ENCODE measurements around the gene CACNA2D4.

CACNA2D4 gene

DNA sequence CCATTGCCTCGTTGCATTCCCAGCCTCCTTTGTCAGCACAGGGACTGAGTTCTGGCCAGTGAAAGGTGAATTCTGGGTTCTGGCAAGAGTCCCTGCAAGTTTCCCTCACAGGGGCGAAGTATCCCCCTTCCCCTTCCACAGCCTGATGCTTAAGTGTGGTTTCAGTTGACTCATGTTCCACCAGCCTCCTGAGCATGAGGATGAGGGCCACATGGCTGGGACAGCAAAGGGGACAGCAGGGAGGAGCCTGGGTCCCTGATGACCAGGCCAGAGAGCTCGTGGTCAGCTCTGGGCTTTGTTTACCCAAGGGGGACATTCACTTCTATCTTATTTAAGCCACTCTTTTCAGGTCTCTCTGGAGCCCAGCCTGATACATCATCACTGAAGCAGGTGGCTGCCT, 36.5 kb downstream of the CACNA2D4 start:
- TF ChIP-seq EZH2 (optimal IDR thresholded peaks at IDR 0.05; ENCODE audit: low read depth, low read length) (no peak), EZH2phosphoT487 (IDR thresholded peaks at IDR 0.05; ENCODE audit: low read length) (no peak)
- TF ChIP-seq, protein P1, sequence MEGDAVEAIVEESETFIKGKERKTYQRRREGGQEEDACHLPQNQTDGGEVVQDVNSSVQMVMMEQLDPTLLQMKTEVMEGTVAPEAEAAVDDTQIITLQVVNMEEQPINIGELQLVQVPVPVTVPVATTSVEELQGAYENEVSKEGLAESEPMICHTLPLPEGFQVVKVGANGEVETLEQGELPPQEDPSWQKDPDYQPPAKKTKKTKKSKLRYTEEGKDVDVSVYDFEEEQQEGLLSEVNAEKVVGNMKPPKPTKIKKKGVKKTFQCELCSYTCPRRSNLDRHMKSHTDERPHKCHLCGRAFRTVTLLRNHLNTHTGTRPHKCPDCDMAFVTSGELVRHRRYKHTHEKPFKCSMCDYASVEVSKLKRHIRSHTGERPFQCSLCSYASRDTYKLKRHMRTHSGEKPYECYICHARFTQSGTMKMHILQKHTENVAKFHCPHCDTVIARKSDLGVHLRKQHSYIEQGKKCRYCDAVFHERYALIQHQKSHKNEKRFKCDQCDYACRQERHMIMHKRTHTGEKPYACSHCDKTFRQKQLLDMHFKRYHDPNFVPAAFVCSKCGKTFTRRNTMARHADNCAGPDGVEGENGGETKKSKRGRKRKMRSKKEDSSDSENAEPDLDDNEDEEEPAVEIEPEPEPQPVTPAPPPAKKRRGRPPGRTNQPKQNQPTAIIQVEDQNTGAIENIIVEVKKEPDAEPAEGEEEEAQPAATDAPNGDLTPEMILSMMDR (IDR thresholded peaks at IDR 0.05; ENCODE audit: low read length), result no peak
- Histone ChIP-seq H3K36me3 (replicated peaks; ENCODE audit: insufficient read depth, low read length) (no peaks in the 10 kb centered on the region), H3F3A (ENCODE audit: insufficient read depth, low read length) (no peaks in the 10 kb centered on the region), H3K9ac (ENCODE audit: low read length) (no peak overlapping the region), H3K27ac (ENCODE audit: low read length) (no peak overlapping the region), H3K79me2 (ENCODE audit: low read length) (no peaks in the 10 kb centered on the region), H4K20me1 (ENCODE audit: insufficient read depth, low read length) (no peaks in the 10 kb centered on the region), H3K27me3 (replicated peaks; ENCODE audit: insufficient read depth, low read length) (no peaks in the 10 kb centered on the region; the same call in 1 of the 2 replicates), H3K4me1 (ENCODE audit: low read length) (no peaks in the 10 kb centered on the region), H3K9me2 (replicated peaks; ENCODE audit: insufficient read depth, low read length) (no peaks in the 10 kb centered on the region), H3K4me2 (ENCODE audit: low read depth, low read length) (no peak overlapping the region), H2AFZ (ENCODE audit: low read length) (no peak overlapping the region), H3K4me3 (ENCODE audit: low read length) (no peak overlapping the region), H3K9me3 (replicated peaks; ENCODE audit: insufficient read depth, low read length) (no peaks in the 10 kb centered on the region)
- no peak for DNase-seq

DNA sequence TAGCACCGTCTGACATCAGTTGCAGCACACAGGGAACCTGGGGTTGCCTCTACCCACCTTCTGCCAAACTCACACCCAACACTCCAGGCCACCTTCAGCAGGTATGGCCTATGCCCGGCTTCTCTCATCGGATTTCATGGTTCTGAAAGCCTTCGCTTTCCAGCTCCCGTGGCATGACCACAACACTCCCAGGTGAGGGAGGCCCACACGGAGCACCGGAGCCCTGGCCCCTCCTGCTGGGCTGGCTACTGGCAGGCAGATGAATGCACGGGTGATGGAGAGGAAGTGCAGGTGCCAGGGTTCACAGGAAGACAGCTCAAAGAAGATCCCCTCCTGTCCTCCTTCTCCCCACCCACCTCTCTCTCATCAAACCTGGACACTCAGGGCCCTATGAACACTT, 37.2 kb downstream of the CACNA2D4 start:
- Histone ChIP-seq H2AFZ (ENCODE audit: low read length) (no peak overlapping the region), H3K79me2 (ENCODE audit: low read length) (no peaks in the 10 kb centered on the region), H3K27ac (ENCODE audit: low read length) (no peak overlapping the region), H4K20me1 (ENCODE audit: insufficient read depth, low read length) (no peaks in the 10 kb centered on the region), H3K9me2 (replicated peaks; ENCODE audit: insufficient read depth, low read length) (no peaks in the 10 kb centered on the region), H3K36me3 (replicated peaks; ENCODE audit: insufficient read depth, low read length) (no peaks in the 10 kb centered on the region), H3K4me3 (ENCODE audit: low read length) (no peak overlapping the region), H3K27me3 (replicated peaks; ENCODE audit: insufficient read depth, low read length) (no peaks in the 10 kb centered on the region; the same call in 1 of the 2 replicates), H3K9me3 (replicated peaks; ENCODE audit: insufficient read depth, low read length) (no peaks in the 10 kb centered on the region), H3K4me2 (ENCODE audit: low read depth, low read length) (no peak overlapping the region), H3F3A (ENCODE audit: insufficient read depth, low read length) (no peaks in the 10 kb centered on the region), H3K9ac (ENCODE audit: low read length) (no peak overlapping the region), H3K4me1 (ENCODE audit: low read length) (no peaks in the 10 kb centered on the region)
- no peak for DNase-seq
- no peak for TF ChIP-seq EZH2 (optimal IDR thresholded peaks at IDR 0.05; ENCODE audit: low read depth, low read length)
- TF ChIP-seq, protein P1 (IDR thresholded peaks at IDR 0.05; ENCODE audit: low read length), result no peak
- TF ChIP-seq EZH2phosphoT487 (IDR thresholded peaks at IDR 0.05; ENCODE audit: low read length), result no peak

DNA sequence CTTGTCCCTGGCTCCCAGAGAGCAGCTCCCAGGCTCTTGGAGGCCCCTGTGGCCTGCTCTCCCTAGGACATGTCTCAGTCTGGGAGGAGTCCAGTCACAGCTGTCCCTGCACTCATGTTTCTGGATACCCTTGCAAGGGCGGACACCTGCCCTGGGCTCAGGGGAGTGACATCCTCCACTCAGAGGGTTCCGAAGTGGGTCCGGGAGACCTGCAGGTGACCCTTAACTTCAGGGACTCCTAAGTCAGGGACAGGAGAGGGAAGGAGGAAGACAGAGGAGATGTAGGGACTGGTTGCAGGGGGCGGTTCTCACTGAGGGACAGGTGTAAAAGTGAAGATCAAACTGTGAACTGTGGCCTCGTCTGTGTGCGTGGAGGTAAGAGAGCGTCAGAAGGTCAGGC, 37.6 kb downstream of the CACNA2D4 start:
- no peaks in the 10 kb centered on the region for H3K79me2 ChIP-seq (ENCODE audit: low read length)
- no peak overlapping the region for H3K9ac ChIP-seq (ENCODE audit: low read length)
- no peaks in the 10 kb centered on the region for H3K4me1 ChIP-seq (ENCODE audit: low read length)
- no peak for TF ChIP-seq EZH2 (optimal IDR thresholded peaks at IDR 0.05; ENCODE audit: low read depth, low read length)
- TF ChIP-seq EZH2phosphoT487 (IDR thresholded peaks at IDR 0.05; ENCODE audit: low read length), result no peak
- TF ChIP-seq, protein P1 (IDR thresholded peaks at IDR 0.05; ENCODE audit: low read length), result no peak
- no peak overlapping the region for H2AFZ ChIP-seq (ENCODE audit: low read length)
- H4K20me1 ChIP-seq (ENCODE audit: insufficient read depth, low read length), result no peaks in the 10 kb centered on the region
- H3K9me3 ChIP-seq (replicated peaks; ENCODE audit: insufficient read depth, low read length), result no peaks in the 10 kb centered on the region
- H3K4me2 ChIP-seq (ENCODE audit: low read depth, low read length), result no peak overlapping the region
- H3K9me2 ChIP-seq (replicated peaks; ENCODE audit: insufficient read depth, low read length), result no peaks in the 10 kb centered on the region
- H3K27ac ChIP-seq (ENCODE audit: low read length), result no peak overlapping the region
- no peaks in the 10 kb centered on the region for H3F3A ChIP-seq (ENCODE audit: insufficient read depth, low read length)
- H3K27me3 ChIP-seq (replicated peaks; ENCODE audit: insufficient read depth, low read length), result no peaks in the 10 kb centered on the region; the same call in 1 of the 2 replicates
- no peak for DNase-seq
- H3K36me3 ChIP-seq (replicated peaks; ENCODE audit: insufficient read depth, low read length), result no peaks in the 10 kb centered on the region
- H3K4me3 ChIP-seq (ENCODE audit: low read length), result no peak overlapping the region
